Stimulated activated CD4-positive, alpha-beta T cell treated with anti-CD3 and anti-CD28 coated beads, TNF-alpha, amount 100 ng/mL, for 48 hours (primary cell): Measurements from ENCODE around the gene PYM1.

Experiments used
- DNase-seq, 3 donors: peaks; one replicate each; pipeline ENCODE4 v3.0.0-alpha.2; 2020; ENCODE audit warnings: low read depth in 3 of 3

Gene PYM1

DNA sequence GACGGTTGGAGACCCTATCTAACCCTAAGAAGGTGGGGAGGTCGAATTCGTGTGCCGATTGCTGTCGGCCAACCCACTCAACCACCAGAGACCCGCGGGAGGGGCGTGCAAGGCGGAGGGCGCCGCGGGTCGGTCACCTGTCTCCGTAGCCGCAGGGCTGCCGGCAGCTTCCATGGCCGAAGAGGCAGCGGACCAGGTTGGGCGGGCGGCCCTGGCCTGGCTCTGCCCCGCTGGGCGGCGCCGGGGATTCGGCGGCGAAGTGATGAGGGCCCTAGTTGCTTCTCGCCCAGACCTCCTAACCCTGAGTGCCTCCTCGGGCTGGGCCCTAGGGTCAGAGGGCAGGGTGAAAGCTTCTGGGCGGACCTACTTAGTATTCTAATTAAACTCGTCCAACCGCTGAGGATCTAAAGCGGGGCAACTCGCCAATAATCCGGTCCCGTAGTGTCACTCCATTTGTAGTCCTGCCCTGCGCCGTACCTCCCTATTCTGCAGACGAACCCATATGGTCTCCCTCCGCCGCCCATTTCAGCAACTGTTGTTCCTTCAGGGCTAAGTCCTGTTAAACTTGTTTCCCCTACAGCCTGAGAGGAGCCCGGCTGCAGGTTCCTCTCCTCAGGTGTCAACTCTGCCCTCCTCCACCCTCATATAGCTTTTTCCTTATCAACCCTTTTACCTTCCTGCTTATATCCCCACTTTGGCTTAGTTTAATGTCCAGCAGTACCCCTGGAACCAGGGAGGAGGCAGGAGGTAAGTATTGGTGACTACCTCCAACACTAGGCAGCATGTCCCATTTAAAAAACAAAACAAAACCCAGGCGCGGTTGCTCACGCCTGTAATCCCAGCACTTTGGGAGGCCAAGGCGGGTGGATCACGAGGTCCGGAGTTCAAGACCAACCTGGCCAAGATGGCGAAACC, at the start of gene PYM1:
Gene PYM1, minus strand, starts transcription at position 307 of the 915 bp plus-strand sequence. Its CDS starts 133 bp downstream, at position 174.
- peak in 1 of 3 donors; percentile 62 for DNase-seq

DNA sequence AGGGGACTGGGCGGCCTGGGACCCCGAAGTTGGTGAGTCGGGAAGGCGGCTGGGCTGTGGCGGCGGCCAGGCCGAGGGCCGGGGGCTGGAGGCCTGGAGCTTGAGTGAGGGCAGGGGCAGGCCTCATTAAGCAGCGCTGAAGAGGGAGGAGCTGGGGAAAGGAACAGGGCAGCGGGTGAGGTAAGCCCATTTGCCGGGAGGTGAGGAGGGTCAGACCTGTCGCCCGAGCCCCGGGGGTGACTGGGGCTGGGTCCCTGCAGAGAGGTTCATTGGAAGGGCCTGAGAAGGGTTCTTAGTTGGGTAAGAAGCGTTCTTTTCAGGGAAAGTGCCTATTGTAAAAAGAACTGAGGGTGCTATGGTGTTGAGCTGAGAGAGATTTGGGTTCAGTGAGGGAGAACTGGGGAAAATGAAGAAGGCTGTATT, 46.6 kb upstream of the PYM1 start:
- DNase-seq, result peak in 2 of 3 donors; percentile 18 to 48

DNA sequence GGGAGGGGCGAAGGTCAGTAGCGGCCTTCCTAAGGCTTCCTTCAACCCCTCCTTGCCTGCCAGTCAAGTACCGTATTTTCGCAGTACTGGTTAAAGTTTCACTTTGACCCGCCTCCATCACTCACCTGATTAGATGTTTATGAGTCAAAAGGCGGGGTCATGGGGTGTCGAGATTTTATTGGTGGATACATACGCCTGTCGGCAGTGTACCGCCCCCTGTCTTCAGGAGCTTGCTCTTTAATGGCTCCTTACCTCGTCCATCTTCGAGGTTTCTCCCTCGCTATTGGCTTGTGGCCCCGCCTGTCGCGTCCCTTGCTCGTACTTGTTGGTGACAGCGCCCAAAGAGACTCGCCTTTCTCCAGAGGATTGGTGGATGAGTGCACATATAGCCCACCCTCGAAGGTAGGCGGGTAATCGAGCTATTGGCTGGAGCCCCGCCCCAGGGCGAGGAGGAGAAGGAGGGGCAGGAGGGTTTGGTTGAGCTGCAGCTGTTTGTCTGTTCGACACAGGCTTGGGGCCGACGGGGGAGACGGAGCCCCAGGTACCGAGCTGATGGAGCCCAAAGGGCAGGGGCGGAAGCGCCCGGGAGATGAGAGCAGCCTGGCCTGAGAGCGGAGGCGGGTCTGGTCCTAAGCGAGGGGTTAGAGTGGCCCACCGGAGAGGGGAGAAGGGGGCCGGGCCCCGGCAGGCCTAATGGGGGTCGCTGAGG, 46.1 kb upstream of the PYM1 start, which contains the start of gene RAB5B:
Gene RAB5B, plus strand, starts transcription at position 480 of the 709 bp plus-strand sequence. CDS start 12,883 bp downstream, outside the sequence.
- DNase-seq, result peak; percentile 91 to 99 (median 95)

DNA sequence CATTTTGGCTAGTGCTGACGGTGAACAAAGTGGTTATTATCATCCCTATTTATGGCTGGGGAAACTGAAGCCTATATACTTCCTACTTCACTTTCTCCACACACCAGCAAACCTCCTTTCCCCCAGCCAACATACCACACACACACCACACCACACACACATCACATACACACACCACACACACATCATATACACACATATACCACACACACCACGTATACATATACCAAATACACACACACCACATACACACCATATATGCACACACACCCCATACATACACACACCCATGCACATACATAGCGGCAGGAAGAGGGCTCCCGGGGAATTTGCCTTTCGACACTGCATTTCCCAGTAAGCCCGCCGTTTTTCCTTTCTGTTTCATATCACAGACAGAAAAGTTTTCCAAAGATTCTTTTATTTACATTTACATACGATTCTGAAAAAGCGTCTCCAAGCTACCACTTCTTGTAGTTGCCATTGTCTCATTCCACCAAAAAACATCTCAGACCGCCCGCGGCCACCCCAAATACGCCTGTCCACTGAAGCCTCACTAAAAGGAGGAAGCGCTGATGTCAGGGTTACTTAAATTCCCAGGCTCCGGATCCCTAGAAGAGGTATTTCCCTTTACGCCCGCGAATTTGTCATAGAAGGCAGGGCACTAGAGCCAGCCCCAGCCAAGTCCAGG, 45.4 kb upstream of the PYM1 start:
- no peak for DNase-seq

DNA sequence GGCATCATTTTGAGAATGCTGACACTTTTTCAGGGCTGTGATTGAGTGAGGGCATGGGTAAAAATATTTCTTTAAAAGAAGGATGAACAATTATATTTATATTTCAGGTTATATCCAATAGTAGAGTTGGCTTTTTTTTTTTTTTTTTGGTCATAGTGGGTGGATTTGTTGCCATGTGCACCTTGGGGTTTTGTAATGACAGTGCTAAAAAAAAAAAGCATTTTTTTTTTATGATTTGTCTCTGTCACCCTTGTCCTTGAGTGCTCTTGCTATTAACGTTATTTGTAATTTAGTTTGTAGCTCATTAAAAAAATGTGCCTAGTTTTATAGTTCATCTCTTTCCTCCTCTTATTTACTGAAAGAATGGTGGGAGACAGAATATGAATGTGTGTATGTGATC, 44.8 kb upstream of the PYM1 start:
- no peak for DNase-seq

DNA sequence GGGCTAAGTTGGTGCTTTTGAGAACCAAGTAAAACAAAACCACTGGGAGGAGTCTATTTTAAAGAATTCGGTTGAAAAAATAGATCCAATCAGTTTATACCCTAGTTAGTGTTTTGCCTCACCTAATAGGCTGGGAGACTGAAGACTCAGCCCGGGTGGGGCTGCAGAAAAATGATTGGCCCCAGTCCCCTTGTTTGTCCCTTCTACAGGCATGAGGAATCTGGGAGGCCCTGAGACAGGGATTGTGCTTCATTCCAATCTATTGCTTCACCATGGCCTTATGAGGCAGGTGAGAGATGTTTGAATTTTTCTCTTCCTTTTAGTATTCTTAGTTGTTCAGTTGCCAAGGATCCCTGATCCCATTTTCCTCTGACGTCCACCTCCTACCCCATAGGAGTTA, 44.3 kb upstream of the PYM1 start:
- no peak for DNase-seq

DNA sequence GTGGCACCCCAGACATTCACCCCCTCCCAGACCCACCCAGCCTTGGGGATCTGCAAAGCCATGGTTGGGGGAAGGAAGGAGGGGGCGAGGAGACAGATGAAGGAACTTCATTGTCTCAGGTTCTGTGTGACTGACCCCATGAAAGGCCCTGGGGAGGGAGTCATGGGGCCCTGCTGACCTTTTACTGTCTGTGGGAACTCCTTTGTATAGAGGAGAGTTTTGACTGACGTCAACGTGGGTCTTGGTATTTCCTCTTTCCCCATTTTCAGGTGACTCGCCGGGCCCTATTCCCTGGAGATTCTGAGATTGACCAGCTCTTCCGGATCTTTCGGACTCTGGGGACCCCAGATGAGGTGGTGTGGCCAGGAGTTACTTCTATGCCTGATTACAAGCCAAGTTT, 43.1 kb upstream of the PYM1 start:
- no peak for DNase-seq

DNA sequence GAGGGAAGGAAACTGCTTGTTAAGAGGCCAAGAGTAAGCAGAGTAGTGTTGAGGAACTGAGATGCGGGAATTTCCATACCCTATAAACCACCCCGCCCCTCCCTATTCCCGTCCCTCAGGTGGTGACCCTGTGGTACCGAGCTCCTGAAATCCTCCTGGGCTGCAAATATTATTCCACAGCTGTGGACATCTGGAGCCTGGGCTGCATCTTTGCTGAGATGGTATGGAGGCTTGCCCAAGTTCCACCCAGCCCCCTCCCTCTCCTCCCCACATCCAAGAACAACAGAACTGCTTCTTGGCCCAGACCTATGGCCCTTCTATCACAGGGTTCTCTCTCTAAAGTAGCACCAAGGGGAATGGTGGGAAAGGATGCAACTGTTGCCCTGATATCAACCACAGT, 41.7 kb upstream of the PYM1 start:
- no peak for DNase-seq

DNA sequence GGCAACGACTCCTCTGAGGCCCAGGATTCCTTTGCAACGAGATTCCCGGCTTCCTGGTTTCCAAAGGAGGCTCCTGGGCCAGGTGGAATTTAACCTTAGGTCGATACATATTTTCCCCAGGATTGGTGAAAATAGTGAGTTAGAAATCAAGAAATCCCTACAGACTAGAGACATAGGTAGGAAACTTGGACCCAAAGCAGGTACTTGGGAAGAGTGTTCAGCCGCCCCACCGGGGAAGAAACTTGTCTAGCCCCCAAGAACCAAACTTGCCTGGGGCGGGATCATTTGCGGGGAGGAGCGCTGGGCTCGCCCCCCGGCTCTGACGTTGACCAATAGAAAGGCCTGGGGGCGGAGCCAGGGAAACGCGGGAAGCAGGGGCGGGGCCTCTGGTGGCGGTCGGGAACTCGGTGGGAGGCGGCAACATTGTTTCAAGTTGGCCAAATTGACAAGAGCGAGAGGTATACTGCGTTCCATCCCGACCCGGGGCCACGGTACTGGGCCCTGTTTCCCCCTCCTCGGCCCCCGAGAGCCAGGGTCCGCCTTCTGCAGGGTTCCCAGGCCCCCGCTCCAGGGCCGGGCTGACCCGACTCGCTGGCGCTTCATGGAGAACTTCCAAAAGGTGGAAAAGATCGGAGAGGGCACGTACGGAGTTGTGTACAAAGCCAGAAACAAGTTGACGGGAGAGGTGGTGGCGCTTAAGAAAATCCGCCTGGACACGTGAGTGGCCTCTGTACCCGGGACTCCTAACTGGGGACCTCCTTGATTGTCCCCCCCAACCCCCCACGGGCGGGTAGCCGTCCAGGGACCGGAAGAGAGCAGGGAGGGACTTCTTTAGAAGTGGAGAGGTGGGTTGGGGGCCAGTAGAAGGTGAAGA, 39.0 kb upstream of the PYM1 start, which contains the start of gene CDK2:
Gene CDK2, plus strand, starts transcription at position 423 of the 874 bp plus-strand sequence. Its CDS starts 179 bp downstream, at position 602.
- peak; percentile 83 to 95 (median 89) for DNase-seq

DNA sequence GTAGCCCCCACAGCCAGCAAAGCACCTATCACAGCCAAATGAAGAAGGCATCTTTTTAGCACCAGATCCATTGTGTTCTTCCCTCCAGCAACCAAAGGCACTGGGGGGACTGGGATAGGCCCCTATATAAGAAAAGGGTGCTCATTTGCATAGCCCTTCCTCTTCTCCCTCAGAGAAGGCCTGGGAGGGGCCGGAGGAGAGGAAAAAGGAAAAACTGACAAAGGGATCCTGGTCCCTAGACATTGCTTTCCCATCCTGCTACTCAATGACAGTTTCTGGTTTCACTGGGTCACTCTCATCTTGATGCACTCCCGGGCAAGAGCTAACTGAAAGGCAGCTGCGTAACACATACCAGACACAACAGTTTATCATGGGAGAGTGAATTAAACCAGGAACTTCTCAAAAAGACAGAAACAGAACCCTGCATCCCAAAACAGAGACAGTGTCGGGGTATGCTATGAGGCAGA, 38.3 kb upstream of the PYM1 start, which contains the start of gene PMEL:
Gene PMEL, minus strand, starts transcription at position 102 of the 467 bp plus-strand sequence. Its CDS starts 31 bp downstream, at position 71.
- no peak for DNase-seq

DNA sequence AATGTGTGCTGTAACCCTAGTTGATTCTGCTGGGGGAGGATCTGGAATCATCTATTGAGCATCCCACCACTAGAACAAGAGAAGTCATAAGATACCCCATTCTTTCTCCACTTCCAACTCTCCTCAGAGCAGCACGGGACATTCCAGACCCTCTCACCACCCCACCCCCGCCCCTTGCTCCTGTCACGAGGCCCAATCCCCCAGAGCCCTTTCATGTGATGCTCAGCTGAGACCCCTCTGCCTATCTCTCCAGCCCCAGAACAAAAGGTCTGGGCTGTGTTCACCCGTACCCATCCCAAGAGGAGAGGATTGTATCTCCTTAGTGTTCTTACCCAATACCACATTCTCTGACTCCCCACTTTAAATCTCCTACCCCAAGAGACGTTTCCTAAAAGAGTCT, 37.5 kb upstream of the PYM1 start:
- no peak for DNase-seq

DNA sequence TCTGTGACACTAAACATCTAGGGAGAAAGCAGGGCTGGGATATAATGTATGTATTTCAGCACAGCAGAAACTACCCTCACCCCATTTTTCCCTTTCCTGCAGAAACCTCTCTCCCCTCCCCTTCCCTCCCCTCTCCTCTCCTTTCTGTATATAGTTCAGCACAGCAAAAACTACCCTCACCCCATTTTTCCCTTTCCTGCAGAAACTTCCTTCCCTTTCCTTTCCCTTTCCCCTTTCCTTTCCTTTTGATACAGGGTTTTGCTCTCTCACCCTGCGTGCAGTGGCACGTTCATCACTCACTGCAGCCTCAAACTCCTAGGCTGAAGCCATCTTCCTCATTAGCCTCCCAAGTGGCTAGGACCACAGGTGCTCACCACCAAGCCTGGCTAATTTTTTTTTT, 36.1 kb upstream of the PYM1 start:
- no peak for DNase-seq

DNA sequence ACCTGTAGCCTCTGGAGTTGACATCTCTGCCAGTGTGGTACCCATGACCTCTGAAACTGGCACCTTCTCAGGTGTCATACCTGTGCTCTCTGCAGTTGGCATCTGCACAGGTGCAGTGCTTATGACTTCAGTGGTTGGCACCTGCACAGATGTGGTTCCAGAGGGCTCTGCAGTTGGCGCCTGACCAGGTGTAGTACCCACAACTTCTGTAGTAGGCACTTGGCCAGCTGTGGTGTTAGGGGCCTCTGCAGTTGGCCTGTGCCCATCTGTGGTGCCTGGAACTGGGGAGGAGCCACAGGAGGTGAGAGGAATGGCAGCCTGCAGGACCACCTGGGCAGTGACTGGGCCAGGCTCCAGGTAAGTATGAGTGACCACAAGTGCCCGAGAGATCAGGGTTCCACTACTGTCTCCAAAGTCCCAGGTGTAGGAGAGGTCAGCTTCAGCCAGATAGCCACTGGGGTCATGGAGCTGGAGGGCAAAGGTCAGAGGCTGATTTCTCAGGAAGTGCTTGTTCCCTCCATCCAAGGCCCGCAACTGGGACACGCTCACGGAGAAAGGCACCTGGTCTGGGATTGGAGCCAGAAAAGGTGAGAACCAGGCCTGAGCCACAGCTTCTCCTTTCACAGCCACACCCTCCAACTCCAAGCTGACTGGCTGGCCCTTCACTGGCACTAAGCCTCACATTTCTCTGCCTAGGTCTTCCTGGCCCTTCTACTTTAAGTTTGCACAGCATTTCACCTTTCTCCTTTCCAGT, 29.6 kb upstream of the PYM1 start:
- DNase-seq, result no peak

DNA sequence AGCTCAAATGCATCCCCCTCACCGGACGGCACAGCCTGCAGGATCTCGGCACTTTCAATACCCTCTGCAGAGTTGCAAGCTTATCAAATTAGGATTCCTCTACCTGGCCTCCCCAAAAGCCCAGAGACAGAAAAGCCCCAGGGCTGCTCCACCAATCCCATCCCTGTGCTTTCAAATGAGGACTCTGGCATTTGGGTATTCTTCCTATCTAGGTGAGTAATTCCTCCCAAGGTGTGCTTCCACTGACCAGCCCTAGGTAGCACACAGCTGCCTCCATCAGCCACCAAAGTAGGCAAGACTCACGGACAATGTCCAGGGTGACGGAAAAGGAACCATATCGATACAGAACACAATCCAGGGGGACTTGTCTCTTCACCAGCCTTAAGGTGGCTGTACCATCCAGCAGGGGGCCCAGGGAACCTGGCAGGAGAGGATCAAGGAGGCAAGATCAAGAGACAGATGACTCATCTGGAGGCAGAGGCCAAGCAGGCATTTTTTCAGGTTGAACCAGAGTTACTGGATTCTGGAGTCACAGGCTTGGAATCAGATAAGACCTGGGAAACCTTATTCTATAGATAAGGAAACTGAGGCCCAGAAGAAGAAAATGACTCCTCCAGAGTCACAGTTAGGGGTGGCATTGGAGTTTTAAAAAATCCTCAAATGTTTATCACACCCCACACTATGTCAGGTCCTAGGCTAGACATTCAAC, 28.3 kb upstream of the PYM1 start:
- DNase-seq, result no peak

DNA sequence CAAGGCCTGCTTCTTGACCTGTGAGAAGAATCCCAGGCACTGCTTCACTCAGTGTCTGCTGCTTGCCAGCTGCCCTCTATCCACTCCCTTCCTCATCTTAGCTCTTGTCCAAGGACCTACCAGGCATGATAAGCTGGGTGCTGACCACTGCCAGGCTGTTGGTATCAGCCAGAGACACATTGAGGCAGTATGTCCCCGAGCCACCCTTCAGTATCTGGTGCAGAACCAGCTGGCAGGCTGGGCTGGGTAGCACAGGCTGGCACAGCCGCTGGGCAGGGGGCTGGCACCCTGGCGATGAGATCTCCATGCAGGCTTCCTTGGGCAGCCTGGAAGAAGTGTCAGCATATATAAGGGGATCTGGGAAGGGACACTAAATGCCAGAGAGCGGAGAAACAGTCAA, 27.6 kb upstream of the PYM1 start:
- no peak for DNase-seq

DNA sequence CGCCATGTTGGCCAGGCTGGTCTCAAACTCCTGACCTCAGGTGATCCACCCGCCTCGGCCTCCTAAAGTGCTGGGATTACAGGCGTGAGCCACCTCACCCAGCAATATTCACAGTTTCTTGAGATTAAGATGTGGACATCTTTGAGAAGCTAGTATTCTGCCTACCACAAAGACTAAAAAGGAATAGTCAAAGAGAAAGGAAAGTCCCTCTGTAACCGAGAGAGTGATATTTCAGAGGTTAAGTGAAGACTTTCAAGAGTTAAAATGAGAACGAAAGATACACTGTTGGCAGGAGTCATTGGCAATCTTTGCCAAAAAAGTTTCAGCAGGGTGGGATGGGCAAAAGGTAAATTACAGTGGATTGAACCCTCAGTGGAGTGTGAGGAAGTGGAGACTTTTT, 18.9 kb upstream of the PYM1 start:
- no peak for DNase-seq

DNA sequence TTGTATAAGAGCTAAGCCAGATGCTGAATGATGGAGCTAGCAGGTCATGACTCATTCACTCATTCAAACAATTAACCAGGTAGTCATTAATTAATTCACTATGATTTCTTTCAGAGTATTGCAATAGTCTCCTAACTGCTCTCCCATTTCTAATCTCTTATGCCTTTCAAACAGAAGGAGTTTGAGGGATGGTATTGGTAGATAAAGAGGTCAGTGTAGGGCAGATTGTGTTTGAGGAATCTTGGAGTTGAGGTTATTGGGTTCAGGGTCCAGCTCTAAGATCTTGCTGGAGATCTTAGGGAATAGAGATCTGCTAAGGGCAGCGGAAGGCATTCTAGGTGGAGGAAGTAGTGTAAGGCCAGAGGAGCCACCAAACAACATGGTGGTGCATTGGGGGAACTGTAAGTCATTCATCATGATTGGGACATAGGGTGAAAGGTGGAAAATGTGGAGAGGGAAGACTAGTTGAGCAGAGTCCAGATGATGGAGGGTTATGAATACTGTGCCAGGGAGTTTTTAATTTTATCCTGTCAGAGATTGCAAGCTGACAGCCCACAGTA, 15.0 kb upstream of the PYM1 start:
- no peak for DNase-seq

DNA sequence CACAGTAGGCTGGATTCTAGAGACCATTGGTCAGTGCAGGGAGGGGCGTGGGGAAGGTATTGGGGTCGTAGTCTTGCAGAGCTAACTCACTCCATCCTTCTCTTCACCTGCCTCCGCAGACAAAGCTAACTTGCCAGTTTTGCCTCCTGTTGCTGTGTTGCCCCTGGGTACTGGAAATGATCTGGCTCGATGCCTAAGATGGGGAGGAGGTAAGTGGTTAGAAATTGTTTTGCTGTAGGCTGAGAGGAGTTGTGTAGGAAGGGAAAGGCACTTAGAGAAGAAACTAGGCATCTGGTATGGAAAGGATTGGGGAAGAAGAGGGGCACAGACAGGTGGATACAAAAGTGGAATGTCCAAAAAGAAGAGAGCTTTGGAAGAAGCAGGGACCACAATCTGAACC, 14.4 kb upstream of the PYM1 start:
- no peak for DNase-seq
